Measurements from ENCODE around the gene CSPG4.
"Not testable (repeated sequence)": the region's sequence is repeated elsewhere in the genome, so short reads cannot be mapped to it uniquely, and the experiment has no call there.

The CSPG4 gene, protein sequence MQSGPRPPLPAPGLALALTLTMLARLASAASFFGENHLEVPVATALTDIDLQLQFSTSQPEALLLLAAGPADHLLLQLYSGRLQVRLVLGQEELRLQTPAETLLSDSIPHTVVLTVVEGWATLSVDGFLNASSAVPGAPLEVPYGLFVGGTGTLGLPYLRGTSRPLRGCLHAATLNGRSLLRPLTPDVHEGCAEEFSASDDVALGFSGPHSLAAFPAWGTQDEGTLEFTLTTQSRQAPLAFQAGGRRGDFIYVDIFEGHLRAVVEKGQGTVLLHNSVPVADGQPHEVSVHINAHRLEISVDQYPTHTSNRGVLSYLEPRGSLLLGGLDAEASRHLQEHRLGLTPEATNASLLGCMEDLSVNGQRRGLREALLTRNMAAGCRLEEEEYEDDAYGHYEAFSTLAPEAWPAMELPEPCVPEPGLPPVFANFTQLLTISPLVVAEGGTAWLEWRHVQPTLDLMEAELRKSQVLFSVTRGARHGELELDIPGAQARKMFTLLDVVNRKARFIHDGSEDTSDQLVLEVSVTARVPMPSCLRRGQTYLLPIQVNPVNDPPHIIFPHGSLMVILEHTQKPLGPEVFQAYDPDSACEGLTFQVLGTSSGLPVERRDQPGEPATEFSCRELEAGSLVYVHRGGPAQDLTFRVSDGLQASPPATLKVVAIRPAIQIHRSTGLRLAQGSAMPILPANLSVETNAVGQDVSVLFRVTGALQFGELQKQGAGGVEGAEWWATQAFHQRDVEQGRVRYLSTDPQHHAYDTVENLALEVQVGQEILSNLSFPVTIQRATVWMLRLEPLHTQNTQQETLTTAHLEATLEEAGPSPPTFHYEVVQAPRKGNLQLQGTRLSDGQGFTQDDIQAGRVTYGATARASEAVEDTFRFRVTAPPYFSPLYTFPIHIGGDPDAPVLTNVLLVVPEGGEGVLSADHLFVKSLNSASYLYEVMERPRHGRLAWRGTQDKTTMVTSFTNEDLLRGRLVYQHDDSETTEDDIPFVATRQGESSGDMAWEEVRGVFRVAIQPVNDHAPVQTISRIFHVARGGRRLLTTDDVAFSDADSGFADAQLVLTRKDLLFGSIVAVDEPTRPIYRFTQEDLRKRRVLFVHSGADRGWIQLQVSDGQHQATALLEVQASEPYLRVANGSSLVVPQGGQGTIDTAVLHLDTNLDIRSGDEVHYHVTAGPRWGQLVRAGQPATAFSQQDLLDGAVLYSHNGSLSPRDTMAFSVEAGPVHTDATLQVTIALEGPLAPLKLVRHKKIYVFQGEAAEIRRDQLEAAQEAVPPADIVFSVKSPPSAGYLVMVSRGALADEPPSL (N-terminal part only)

GRCh38 chr15:75712668-75713337 is at the start of gene CSPG4:
CSPG4 (minus strand) TSS chr15:75712848; CDS start chr15:75712755, 93 bp downstream.
- TF ChIP-seq TOX (CRISPR knock-in tag; IDR thresholded peaks at IDR 0.05; ENCODE audit: borderline replicate concordance) = no peak
- no peak for TF ChIP-seq ZNF8 (CRISPR knock-in tag; IDR thresholded peaks at IDR 0.05)
- TF ChIP-seq ZNF565 (CRISPR knock-in tag; conservative IDR thresholded peaks at IDR 0.05; ENCODE audit: low read depth) = no peak
- no peak for TF ChIP-seq OSR1 (CRISPR knock-in tag; IDR thresholded peaks at IDR 0.05)
- TF ChIP-seq ESRRG (CRISPR knock-in tag; IDR thresholded peaks at IDR 0.05) = no peak
- TF ChIP-seq, protein P1, sequence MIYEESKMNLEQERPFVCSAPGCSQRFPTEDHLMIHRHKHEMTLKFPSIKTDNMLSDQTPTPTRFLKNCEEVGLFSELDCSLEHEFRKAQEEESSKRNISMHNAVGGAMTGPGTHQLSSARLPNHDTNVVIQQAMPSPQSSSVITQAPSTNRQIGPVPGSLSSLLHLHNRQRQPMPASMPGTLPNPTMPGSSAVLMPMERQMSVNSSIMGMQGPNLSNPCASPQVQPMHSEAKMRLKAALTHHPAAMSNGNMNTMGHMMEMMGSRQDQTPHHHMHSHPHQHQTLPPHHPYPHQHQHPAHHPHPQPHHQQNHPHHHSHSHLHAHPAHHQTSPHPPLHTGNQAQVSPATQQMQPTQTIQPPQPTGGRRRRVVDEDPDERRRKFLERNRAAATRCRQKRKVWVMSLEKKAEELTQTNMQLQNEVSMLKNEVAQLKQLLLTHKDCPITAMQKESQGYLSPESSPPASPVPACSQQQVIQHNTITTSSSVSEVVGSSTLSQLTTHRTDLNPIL (CRISPR knock-in tag; IDR thresholded peaks at IDR 0.05; ENCODE audit: low read depth) = no peak
- no peak for TF ChIP-seq ZFP30 (CRISPR knock-in tag; IDR thresholded peaks at IDR 0.05)
- ATAC-seq = no peak

DNA sequence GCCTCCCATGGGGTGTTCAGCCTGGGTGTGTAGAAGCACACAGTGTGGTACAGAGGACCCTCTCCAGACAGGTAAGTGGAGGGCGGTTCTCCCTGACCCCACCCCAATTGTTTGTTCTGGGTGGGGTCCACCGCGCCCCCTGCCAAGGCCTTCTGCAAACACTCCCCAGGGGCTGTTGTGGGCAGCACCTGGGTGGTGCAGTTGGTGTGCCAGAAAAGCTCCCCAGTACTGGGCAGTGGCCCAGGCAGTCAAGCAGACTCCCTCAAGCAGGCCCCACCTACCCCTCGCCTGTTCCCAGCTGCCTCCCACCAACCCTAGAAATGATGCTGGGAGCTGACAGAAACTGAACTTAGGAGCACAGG is 49.7 kb upstream of the CSPG4 start:
- not testable (repeated sequence) for ATAC-seq

GRCh38 chr15:75761446-75762356 is 49.1 kb upstream of the CSPG4 start:
- no peak for TF ChIP-seq SNAI2 (CRISPR knock-in tag; IDR thresholded peaks at IDR 0.05)
- ATAC-seq = no peak

DNA sequence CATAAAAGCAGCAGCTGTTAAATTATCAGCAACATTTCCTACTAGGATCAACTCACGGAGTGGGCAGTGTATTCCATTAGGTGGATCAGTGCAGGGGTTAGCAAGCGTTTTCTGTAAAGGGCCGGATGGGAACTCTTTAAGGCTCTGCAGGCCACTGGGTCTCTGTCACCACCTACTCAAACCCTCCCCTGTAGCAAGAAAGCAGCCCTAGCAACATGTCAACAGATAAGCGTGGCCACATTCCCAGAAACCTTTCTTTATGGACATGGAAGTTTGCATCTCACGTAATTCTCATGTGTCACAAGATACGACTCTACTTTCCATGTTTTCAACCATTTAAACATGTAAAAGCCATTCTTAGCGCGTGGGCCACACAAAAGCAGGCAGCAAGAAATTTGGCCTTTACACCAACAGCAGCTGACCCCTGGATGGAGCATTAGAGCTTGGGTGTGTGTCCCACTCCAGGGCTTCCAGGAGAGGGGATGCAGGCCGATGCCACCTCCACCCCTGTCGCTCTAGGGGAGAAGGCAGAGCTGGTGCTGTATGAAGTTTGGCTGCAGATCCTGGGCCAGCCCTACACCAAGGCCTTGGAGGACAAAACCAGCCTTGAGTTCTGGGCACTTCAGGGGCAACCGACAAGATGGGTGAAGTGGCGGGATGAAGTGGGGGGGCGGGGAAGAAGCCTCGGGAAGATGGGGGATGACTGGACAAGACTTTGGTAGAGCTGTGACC is 48.2 kb upstream of the CSPG4 start:
- no peak for ATAC-seq
- TF ChIP-seq TCF4 (CRISPR knock-in tag; IDR thresholded peaks at IDR 0.05; ENCODE audit: borderline replicate concordance) (no peak), ARNTL (CRISPR knock-in tag; IDR thresholded peaks at IDR 0.05; ENCODE audit: borderline replicate concordance, low read depth) (no peak), CSDC2 (CRISPR knock-in tag; IDR thresholded peaks at IDR 0.05) (no peak), SNAI2 (CRISPR knock-in tag; IDR thresholded peaks at IDR 0.05) (no peak), PPARA (CRISPR knock-in tag; IDR thresholded peaks at IDR 0.05; ENCODE audit: borderline replicate concordance) (no peak), ESRRG (CRISPR knock-in tag; IDR thresholded peaks at IDR 0.05) (no peak), TOX (CRISPR knock-in tag; IDR thresholded peaks at IDR 0.05; ENCODE audit: borderline replicate concordance) (no peak)
- TF ChIP-seq, protein P2, sequence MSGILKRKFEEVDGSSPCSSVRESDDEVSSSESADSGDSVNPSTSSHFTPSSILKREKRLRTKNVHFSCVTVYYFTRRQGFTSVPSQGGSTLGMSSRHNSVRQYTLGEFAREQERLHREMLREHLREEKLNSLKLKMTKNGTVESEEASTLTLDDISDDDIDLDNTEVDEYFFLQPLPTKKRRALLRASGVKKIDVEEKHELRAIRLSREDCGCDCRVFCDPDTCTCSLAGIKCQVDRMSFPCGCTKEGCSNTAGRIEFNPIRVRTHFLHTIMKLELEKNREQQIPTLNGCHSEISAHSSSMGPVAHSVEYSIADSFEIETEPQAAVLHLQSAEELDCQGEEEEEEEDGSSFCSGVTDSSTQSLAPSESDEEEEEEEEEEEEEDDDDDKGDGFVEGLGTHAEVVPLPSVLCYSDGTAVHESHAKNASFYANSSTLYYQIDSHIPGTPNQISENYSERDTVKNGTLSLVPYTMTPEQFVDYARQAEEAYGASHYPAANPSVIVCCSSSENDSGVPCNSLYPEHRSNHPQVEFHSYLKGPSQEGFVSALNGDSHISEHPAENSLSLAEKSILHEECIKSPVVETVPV (CRISPR knock-in tag; IDR thresholded peaks at IDR 0.05) = no peak
- TF ChIP-seq, protein P3, sequence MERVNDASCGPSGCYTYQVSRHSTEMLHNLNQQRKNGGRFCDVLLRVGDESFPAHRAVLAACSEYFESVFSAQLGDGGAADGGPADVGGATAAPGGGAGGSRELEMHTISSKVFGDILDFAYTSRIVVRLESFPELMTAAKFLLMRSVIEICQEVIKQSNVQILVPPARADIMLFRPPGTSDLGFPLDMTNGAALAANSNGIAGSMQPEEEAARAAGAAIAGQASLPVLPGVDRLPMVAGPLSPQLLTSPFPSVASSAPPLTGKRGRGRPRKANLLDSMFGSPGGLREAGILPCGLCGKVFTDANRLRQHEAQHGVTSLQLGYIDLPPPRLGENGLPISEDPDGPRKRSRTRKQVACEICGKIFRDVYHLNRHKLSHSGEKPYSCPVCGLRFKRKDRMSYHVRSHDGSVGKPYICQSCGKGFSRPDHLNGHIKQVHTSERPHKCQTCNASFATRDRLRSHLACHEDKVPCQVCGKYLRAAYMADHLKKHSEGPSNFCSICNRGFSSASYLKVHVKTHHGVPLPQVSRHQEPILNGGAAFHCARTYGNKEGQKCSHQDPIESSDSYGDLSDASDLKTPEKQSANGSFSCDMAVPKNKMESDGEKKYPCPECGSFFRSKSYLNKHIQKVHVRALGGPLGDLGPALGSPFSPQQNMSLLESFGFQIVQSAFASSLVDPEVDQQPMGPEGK (CRISPR knock-in tag; IDR thresholded peaks at IDR 0.05; ENCODE audit: borderline replicate concordance) = no peak

DNA sequence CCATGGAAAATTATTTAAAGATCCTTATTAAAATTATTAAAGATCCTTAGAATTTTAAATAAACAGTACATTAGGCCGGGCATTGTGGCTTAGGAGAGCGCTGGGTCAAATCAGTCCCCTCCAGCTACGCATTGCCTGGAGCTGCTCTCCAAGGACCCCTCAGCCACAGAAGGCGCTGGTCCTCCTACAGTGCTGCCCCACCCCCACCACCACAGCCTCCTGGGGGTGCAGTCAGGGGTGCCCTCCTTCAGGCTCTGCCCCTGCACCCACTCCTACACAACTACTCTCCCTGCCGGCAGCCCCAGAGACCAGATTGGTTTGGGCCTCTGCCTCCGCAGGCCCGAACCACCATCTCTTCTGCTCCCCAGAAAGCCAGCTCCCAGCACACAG is 47.5 kb upstream of the CSPG4 start:
- not testable (repeated sequence) for ATAC-seq
